Stimulated activated CD4-positive, alpha-beta T cell treated with anti-CD3 and anti-CD28 coated beads, Interleukin-12 subunit alpha, Interleukin-12 subunit beta, amount 100 ng/mL, for 24 hours (primary cell): Measurements from ENCODE around the gene SLC26A11.
"Not testable (repeated sequence)": the region's sequence is repeated elsewhere in the genome, so short reads cannot be mapped to it uniquely, and the experiment has no call there.

Experiments
- DNase-seq, 2 experiments: peaks; one replicate each; pipeline ENCODE4 v3.0.0-alpha.2; 2020; ENCODE audit warnings: low read depth in 2 of 2

The SLC26A11 gene

GRCh38 chr17:80195671-80196529, 24.3 kb upstream of the SLC26A11 start:
- DNase-seq, result peak; percentile 17 to 28

DNA sequence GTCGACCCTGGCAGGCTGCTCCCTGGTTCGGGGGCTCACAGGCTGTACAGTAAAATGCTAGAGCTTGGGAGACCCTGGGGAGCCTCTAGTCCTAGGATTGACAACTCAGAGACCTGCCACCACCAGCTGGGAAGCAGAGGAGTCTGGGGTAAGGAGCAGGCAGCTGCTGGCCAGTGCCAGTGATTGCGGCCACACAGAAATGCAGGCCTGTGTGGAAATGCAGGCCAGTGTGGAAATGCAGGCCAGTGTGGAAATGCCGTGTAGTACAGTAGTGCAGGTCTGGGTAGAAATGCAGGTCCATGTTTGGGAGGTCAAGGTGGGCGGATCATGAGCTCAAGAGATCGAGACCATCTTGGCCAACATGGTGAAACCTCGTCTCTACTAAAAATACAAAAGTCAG, 23.6 kb upstream of the SLC26A11 start:
- no peak for DNase-seq

- DNase-seq, result no peak
Measured at GRCh38 chr17:80198144-80198661, 22.0 kb upstream of the SLC26A11 start.

- not testable (repeated sequence) for DNase-seq
Measured at GRCh38 chr17:80199295-80199694, 20.9 kb upstream of the SLC26A11 start.

GRCh38 chr17:80201446-80201845, 18.8 kb upstream of the SLC26A11 start:
- DNase-seq, result no peak

DNA sequence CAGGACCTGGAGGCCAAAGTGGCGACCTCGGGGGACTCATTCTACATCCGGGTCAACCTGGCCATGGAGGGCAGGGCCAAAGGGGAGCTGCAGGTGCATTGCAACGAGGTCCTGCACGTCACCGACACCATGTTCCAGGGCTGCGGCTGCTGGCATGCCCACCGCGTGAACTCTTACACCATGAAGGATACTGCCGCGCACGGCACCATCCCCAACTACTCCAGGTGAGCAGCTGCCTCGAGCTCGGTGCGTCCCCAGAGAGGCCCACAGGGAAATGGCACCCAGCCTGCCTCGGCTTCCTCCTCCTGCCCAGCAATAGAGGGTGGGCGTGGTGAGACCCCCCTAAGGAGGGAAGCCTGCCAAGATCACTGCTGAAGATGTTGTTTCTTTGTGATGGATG, 18.0 kb upstream of the SLC26A11 start:
- no peak for DNase-seq

DNA sequence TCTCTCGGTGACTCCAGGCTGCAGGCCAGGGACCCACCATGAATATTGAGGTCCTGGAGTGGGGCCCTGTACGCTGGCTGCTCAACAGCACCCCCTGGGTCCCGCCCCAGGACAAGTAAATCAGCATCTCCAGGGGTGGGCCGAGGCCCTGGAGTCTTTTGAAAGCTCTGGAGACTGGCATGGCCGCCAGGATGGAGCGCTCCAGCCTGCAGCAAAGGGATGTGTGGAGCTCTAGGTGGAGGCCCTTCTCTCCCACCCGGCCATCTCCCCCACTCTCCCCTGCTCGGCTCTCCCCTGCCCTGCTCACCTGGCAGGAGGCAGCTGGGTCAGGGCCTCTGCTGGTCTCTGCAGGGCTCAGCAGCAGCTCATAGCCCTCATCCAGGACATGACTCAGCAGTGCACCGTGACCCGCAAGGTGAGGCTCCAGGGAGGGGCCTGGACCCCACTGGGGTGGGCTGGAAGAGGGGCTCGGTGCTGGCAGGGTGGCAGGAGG, 16.7 kb upstream of the SLC26A11 start:
- DNase-seq, result no peak

DNA sequence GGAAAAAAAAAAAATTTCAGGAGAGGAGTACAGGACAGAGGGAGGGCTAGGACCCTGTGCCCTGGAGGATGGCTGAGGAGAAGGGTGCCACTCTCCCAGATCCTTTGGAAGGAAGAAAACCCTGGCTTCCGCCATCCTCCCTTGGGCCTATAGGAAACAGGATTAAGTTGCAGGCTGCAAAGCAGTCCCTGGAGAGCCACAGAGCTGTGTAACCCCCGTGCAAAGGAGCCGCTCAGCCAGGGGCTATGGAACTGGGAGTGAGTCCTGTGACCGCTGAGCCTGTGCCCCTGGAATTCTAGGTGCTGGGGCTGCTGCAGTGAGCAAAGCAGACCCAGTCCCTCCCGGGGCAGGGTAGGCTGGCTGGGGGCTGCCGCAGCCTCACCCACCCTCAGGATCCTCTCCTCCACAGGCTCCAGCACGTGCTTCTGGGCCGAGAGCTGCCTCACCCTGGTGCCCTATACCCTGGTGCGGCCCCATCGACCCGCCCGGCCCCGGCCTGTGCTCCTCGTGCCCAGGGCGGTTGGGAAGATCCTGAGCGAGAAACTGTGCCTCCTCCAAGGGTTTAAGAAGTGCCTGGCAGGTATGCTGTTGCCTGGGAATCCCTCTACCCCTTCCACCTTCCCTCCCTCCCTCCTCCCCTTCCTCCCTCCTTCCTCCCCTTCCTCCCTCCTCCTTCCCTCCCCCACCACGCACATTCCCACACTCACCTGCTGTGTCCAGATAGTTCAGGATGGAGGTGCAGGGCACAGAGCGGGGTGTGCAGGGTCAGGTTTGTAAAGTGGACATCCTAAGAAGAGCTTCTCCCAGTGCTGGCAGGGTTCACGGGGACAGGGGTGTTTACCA, 15.4 kb upstream of the SLC26A11 start:
- no peak for DNase-seq

DNA sequence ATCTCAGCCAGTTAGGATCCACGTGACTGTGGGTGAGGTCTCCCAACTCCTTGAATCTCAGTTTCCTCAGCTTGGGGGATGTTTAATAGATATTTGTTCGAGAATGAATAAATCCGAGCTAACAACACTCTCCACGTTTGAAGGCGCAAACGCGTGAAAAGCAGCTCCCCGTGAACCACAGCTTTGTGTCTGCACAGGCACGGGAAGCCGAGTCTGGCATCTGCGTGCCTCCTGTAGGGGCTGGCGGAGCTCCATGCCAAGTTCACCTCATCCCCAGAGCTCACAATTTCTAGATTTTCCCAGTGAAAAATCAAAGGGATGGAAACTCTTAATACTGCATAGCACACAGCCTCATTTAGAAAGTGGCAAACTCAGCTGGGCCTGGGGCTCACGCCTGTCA, 14.4 kb upstream of the SLC26A11 start:
- no peak for DNase-seq

DNA sequence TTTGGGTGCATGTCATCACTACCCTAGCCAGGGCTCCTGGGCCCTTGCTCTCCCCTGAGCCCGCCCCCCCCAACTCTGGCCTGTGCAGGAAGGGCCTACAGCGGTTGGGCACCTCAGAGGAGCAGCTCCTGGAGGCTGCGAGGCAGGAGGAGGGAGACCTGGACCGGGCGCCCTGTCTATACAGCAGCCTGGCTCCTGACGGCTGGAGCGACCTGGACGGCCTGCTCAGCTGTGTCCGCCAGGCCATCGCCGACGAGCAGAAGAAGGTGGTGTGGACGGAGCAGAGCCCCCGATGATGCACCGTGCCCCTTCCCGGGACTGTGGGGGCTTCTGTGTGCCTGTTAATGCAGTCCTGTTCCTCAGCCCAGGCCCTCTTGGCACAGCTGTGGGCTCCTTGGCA, 12.2 kb upstream of the SLC26A11 start:
- DNase-seq, result no peak

- no peak for DNase-seq
Measured at GRCh38 chr17:80209765-80210164, 10.5 kb upstream of the SLC26A11 start.

GRCh38 chr17:80210348-80211108, 9.7 kb upstream of the SLC26A11 start:
- no peak for DNase-seq

DNA sequence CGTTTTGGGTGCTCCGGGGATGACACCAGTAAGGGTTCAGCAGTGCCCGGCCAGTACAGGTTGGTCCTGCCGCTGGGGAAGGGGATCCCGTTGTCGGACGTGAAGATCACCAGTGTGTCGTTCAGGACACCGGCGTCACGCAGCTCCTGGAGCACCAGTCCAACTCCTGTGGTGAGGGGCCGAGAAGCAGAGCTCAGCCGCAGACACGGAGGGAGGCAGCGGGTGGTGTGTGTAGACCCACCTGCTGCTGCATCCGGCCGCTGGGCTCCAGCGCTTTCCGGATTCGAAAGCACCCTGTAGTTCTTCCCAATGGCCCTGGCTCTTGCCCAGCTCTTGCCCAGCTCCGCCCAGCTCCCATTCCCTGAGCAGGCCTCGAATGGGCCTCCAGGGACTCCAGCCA, 8.1 kb upstream of the SLC26A11 start:
- no peak for DNase-seq

DNA sequence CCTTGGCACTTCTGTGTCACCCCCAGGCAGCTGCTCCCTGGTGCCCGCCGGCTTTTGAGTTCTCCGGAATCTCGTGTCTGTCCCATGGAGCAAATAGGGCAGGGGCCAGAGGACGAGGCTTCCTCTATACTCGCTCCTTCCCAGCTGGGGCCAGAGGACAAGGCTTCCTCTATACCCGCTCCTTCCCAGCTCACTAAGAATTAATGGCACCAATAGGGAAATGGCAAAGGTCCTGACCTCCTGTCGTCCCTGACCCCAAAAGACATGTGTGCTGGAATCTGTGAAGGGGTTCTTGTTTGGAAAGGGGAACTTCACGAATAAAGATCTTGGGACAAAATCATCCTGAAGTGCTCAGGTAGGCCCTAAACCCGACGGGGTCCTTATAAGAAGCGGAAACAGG, 7.7 kb upstream of the SLC26A11 start:
- DNase-seq, result no peak

DNA sequence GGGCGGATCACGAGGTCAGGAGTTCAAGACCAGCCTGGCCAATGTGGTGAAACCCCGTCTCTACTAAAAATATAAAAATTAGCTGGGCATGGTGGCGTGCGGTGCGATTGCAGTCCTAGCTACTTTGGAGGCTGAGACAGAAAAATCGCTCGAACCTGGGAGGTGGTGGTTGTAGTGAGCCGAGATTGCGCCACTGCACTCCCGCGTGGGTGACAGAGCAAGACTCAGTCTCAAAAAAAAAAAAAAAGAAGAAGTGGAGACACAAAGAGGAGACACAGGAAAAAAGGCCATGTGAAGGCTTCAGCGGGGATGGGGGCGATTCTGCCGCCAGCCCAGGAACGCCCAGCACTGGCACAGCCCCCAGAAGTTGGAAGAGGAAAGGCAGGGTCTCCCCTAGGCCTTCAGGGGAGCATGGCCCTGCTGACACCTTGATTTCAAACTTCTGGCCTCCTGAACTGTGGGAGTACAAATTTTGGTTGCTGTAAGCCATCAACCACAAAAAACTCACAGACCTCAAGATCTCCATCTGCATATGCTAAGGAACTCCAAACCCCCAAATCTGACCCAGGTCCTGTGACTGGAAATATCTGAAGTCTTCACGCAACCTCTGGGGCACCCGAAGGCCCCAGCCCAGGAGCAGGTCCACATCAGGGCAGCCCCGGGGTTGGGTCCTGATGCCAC, 7.1 kb upstream of the SLC26A11 start:
- no peak for DNase-seq

DNA sequence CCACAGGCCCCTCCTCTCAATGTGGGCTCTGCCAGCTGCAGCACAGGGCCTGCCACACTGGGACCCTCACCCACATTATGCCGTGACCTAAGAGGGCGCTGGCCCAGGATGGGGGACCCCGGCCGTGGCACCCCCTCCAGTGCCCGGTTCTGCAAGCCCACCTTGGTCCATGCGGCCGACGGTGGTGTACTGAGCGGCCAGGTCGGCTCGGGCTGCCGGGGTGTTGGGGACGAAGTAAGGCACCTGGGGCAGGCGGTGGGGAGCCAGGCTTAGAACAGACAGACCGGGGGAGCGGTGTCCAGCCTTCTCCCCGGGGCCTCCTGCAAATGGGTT, 6.6 kb upstream of the SLC26A11 start:
- no peak for DNase-seq

GRCh38 chr17:80214012-80214877, 6.0 kb upstream of the SLC26A11 start:
- no peak for DNase-seq

- no peak for DNase-seq
Measured at GRCh38 chr17:80214878-80215210, 5.4 kb upstream of the SLC26A11 start.

GRCh38 chr17:80216473-80217456, 3.5 kb upstream of the SLC26A11 start:
- no peak for DNase-seq
